ENCODE data around the gene CCDC66. TPM values are rescaled to one million over a fixed set of nuclear protein-coding genes. Genes with fewer than 3 reads are reported as not detected.

CCDC66 gene
- total RNA-seq, 1 experiment from 2014 or later, result 35.7 TPM

GRCh38 chr3:56633181-56633580 lies 76.2 kb downstream of the CCDC66 start:
- Mint-ChIP-seq H3K4me1 (ENCODE audit: low read depth, unreplicated experiment) (peaks cover 11% of the 10 kb centered on the region), H3K4me3 (ENCODE audit: low read depth, unreplicated experiment) (no peak overlapping the region), H3K9me3 (ENCODE audit: low read depth, unreplicated experiment) (no peaks in the 10 kb centered on the region), H3K36me3 (ENCODE audit: insufficient read depth, unreplicated experiment) (peaks cover 33% of the 10 kb centered on the region), H3K27ac (ENCODE audit: unreplicated experiment) (no peak overlapping the region), H3K27me3 (ENCODE audit: unreplicated experiment) (no peaks in the 10 kb centered on the region)
- CTCF ChIA-PET, result no interaction called here
- no TSS peak for BruUV-seq (replicated peaks)
- no peak for TF ChIP-seq CTCF (IDR thresholded peaks at IDR 0.05; ENCODE audit: unreplicated experiment)
- no peak for DNase-seq
- intact Hi-C loops (cut with micrococcal nuclease; ENCODE audit: unreplicated experiment), result no loop called here

- Mint-ChIP-seq H3K4me3 (ENCODE audit: low read depth, unreplicated experiment) (no peak overlapping the region), H3K27ac (ENCODE audit: unreplicated experiment) (no peak overlapping the region), H3K36me3 (ENCODE audit: insufficient read depth, unreplicated experiment) (peaks cover 36% of the 10 kb centered on the region), H3K9me3 (ENCODE audit: low read depth, unreplicated experiment) (no peaks in the 10 kb centered on the region), H3K4me1 (ENCODE audit: low read depth, unreplicated experiment) (peaks cover 8% of the 10 kb centered on the region), H3K27me3 (ENCODE audit: unreplicated experiment) (no peaks in the 10 kb centered on the region)
- intact Hi-C loops (cut with micrococcal nuclease; ENCODE audit: unreplicated experiment), result no loop called here
- no peak for DNase-seq
- CTCF ChIA-PET, result no interaction called here
- no TSS peak for BruUV-seq (replicated peaks)
- no peak for TF ChIP-seq CTCF (IDR thresholded peaks at IDR 0.05; ENCODE audit: unreplicated experiment)
These were observed 76.9 kb downstream of the CCDC66 start for GRCh38 chr3:56633602-56634535.

GRCh38 chr3:56645407-56645806 lies 88.4 kb downstream of the CCDC66 start:
- intact Hi-C loops (cut with micrococcal nuclease; ENCODE audit: unreplicated experiment), result no loop called here
- H3K36me3 Mint-ChIP-seq (ENCODE audit: insufficient read depth, unreplicated experiment), result peaks cover 27% of the 10 kb centered on the region
- no peaks in the 10 kb centered on the region for H3K27me3 Mint-ChIP-seq (ENCODE audit: unreplicated experiment)
- H3K4me1 Mint-ChIP-seq (ENCODE audit: low read depth, unreplicated experiment), result no peaks in the 10 kb centered on the region
- H3K4me3 Mint-ChIP-seq (ENCODE audit: low read depth, unreplicated experiment), result no peak overlapping the region
- CTCF ChIA-PET, result no interaction called here
- DNase-seq, result no peak
- no peak overlapping the region for H3K27ac Mint-ChIP-seq (ENCODE audit: unreplicated experiment)
- H3K9me3 Mint-ChIP-seq (ENCODE audit: low read depth, unreplicated experiment), result no peaks in the 10 kb centered on the region
- no peak for TF ChIP-seq CTCF (IDR thresholded peaks at IDR 0.05; ENCODE audit: unreplicated experiment)
- BruUV-seq (replicated peaks), result no TSS peak

GRCh38 chr3:56654460-56654859 lies 97.5 kb downstream of the CCDC66 start:
- intact Hi-C loops (cut with micrococcal nuclease; ENCODE audit: unreplicated experiment), result no loop called here
- BruUV-seq (replicated peaks), result no TSS peak
- no peak for TF ChIP-seq CTCF (IDR thresholded peaks at IDR 0.05; ENCODE audit: unreplicated experiment)
- no peak for DNase-seq
- Mint-ChIP-seq H3K27ac (ENCODE audit: unreplicated experiment) (no peak overlapping the region), H3K36me3 (ENCODE audit: insufficient read depth, unreplicated experiment) (peaks cover 27% of the 10 kb centered on the region), H3K27me3 (ENCODE audit: unreplicated experiment) (no peaks in the 10 kb centered on the region), H3K4me1 (ENCODE audit: low read depth, unreplicated experiment) (no peaks in the 10 kb centered on the region), H3K9me3 (ENCODE audit: low read depth, unreplicated experiment) (no peaks in the 10 kb centered on the region), H3K4me3 (ENCODE audit: low read depth, unreplicated experiment) (no peak overlapping the region)
- CTCF ChIA-PET, result interaction anchor here (0.6 kb wide), 1 partner anchor 278 kb away, joined by 6 read pairs; no protein-coding TSS in a partner anchor
